ENCODE data around the gene C19orf25. TPM values are rescaled to one million over a fixed set of nuclear protein-coding genes. Genes with fewer than 3 reads are reported as not detected.

Gene C19orf25
- total RNA-seq, 2 donors from 2014 or later: 19.1 to 22.3 TPM

DNA sequence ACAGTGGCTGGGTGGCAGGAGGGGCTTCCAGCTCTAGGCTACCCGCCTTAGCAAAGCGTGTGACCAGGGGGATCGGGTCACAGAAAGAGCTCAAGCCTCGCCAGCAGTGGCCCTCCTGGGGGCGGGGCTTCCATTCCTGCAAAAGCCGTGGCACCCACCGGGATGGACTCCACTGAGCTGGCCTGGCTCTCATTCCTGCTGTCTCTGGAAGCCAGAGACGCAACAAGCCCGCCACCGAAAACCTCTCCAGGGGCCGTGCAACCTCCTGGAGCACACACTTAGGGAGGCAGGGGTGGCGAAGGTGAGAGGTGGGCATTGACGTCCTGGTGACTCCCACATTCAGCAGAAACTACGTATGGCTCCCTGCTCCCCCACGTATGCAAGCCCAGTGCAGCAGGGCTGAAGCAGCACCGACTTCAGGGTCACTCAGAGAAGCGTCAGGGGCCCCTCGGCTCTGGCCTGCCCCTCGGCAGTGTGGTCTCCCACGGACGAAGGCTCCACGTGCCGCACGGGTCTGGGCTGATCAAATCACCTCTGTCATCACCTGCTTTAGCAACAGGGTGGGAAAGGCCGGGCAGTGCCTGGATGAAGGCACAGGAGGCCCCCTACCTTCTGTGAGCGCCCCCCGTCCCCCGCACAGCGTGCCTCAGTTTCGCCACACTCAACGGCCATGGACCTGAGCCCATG is 3.1 kb downstream of the C19orf25 start:
- no peaks in the 10 kb centered on the region for H3K9me3 ChIP-seq
- H3K27me3 ChIP-seq: peaks cover 12 to 14% of the 10 kb centered on the region in 2 donors
- peaks cover 2 to 40% of the 10 kb centered on the region in 2 donors for H3K4me1 ChIP-seq
- H3K4me3 ChIP-seq: no peak overlapping the region
- no peak for DNase-seq (ENCODE audit: low spot score)
- H3K36me3 ChIP-seq: no peaks in the 10 kb centered on the region
- no peak overlapping the region for H3K27ac ChIP-seq
- TF ChIP-seq, protein P1, sequence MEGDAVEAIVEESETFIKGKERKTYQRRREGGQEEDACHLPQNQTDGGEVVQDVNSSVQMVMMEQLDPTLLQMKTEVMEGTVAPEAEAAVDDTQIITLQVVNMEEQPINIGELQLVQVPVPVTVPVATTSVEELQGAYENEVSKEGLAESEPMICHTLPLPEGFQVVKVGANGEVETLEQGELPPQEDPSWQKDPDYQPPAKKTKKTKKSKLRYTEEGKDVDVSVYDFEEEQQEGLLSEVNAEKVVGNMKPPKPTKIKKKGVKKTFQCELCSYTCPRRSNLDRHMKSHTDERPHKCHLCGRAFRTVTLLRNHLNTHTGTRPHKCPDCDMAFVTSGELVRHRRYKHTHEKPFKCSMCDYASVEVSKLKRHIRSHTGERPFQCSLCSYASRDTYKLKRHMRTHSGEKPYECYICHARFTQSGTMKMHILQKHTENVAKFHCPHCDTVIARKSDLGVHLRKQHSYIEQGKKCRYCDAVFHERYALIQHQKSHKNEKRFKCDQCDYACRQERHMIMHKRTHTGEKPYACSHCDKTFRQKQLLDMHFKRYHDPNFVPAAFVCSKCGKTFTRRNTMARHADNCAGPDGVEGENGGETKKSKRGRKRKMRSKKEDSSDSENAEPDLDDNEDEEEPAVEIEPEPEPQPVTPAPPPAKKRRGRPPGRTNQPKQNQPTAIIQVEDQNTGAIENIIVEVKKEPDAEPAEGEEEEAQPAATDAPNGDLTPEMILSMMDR (IDR thresholded peaks at IDR 0.05): no peak

DNA sequence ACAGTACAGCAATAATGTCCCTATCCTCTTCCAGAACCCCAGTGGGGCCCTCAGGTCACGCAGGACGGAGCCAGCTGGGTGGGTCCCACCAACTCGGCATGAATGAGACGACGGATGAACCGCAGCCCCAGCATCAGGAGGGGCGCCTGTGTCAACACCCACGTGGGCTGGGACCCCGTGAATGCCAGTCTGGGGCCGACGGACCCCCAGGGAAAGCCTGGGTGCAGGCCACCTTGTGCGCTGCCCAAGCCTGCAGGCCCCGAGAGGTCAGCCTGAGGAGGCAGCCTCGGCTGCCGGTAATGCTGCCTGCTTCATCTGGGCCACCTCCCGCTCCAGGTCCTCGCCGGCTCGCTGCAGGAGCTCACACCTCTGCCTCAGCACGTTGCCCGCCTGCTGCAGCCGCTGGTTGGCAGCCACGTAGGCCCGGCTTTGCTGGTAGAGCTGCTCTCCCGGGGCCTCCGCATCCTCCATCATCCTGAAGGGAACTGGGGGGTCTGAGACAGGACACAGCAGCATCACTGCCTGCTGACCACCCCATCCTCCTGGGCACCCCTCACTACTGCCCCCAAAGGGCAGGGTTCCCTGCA is 4.2 kb downstream of the C19orf25 start:
- H3K27ac ChIP-seq: no peak overlapping the region
- peaks cover 2 to 50% of the 10 kb centered on the region in 2 donors for H3K4me1 ChIP-seq
- no peaks in the 10 kb centered on the region for H3K36me3 ChIP-seq
- no peak for DNase-seq (ENCODE audit: low spot score)
- no peak overlapping the region for H3K4me3 ChIP-seq
- peaks cover 12 to 22% of the 10 kb centered on the region in 2 donors for H3K27me3 ChIP-seq
- TF ChIP-seq, protein P1 (IDR thresholded peaks at IDR 0.05): no peak
- no peaks in the 10 kb centered on the region for H3K9me3 ChIP-seq

DNA sequence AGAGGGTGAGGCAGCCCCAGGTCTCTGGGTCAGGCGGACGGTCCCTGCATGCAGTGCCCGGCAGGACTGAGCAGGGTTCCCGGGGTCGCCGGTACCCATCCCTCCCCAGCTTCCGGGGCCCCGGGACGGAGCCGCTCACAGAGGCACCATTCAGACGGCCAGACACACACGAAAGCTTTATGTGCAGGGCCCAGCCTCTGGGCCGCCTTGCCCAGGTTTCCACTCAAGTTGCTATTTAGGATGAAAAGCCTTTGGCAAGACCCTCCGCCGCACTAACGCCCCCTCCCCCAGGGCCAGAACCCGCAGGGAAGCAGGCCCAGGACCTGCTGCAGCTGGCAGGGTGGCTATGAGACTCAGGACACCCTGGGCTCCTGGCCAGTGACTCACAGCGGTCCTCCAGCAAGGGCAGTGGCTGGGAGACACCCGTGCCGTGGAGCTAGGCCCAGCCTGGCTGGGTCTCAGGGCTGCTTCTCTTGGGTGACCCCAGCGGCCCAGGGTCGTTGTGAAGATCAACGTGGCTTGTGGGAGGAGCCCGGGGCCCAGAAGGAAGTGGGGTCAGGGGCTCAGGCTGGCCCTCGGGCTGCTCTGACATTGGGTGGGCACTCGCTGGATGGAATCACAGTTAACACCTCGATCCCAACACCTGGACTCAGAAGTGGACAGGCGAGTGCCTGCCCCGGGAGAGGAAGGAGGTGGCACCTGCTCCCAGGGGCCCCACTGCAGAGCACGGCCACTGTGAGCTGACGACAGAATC is 4.8 kb downstream of the C19orf25 start:
- Histone ChIP-seq H3K4me3 (no peak overlapping the region), H3K27me3 (peaks cover 12 to 25% of the 10 kb centered on the region in 2 donors), H3K9me3 (no peaks in the 10 kb centered on the region), H3K36me3 (no peaks in the 10 kb centered on the region), H3K27ac (no peak overlapping the region), H3K4me1 (peaks cover 2 to 54% of the 10 kb centered on the region in 2 donors)
- TF ChIP-seq, protein P1 (IDR thresholded peaks at IDR 0.05): no peak
- DNase-seq (ENCODE audit: low spot score): no peak

DNA sequence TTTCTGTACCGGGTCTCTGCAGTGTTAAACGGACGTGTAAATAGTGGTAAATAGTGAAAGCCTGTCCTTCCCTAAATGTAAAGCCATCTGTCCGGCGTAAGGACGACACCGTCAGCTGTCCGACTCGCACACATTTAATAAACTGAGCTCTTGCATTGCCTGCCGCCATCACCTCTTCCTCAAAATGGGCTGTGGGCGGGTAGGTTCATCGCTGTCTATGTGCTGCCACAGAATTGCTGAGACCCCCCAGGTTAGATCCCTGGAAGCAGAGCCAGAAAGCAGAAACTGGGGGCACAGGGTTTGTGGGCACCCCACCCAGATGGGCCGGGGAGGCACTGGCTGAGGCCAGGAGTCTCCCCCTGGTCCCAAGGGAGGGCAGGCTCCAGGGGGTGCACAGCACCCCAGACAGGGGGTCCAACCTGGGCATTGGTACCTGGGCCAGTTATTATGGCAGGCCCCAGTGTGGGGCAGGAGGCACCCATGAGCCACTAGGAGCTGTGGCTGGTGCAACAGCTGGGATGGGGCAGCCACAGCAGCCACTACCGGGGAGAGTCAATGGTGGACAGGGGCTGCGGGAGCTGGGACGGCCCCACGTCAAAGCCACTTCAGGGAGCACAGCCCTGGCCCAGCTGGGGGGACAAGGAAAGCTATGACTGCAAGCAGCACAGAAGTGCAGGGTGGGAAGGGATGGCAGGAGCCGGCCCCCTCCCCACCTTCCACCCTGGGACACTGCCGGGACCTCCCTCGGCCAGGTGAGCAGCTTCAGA is 5.7 kb downstream of the C19orf25 start:
- no peaks in the 10 kb centered on the region for H3K36me3 ChIP-seq
- no peak overlapping the region for H3K27ac ChIP-seq
- H3K27me3 ChIP-seq: peaks cover 16 to 32% of the 10 kb centered on the region in 2 donors
- no peaks in the 10 kb centered on the region for H3K9me3 ChIP-seq
- no peak for DNase-seq (ENCODE audit: low spot score)
- TF ChIP-seq, protein P1 (IDR thresholded peaks at IDR 0.05): no peak
- no peak overlapping the region for H3K4me3 ChIP-seq
- H3K4me1 ChIP-seq: peaks cover 2 to 57% of the 10 kb centered on the region in 2 donors

DNA sequence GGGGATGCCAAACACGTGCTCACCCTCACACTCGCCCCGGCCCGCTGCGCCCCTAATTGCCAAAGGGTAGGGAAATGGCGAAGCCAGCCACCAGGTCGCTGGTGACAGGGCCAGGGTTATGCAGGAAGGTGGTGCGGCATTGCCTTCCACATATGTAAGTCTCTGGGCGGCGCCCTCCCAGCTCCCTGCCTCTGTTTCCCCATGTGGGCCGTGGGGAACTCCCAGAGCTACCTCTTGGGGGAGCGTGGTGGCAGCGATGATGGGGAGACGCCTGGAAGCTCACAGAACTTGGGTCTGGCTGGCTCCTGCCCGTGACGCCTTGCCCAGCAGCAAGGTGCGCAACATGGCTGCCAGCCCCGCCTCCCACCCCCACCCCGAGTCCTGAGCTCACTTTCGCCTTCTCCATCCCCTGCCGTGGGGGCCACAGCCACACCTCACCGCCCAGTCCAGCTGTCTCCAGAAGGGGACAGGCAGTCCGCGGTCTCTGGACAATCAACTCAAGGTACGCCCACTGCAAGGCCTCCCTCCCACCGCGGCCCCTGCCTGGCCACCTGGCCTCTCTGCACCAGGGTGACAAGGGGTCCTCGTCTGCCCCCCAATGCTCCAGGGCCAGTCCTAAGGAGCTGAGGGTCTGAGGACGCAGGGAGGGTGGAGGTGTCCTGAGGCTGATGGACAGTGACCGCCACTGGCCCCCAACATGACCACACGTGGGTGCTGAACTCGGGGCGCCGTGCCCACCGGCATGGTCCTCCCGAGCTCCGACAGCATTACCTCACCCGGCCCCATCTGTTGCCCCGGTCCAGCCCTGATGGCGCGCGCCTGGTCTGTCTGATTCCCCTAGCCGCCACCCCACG is 6.6 kb downstream of the C19orf25 start:
- Histone ChIP-seq H3K9me3 (no peaks in the 10 kb centered on the region), H3K4me1 (peaks cover 0 to 57% of the 10 kb centered on the region in 2 donors), H3K4me3 (no peak overlapping the region), H3K36me3 (no peaks in the 10 kb centered on the region), H3K27ac (no peak overlapping the region), H3K27me3 (peaks cover 22 to 40% of the 10 kb centered on the region in 2 donors)
- DNase-seq (ENCODE audit: low spot score): no peak
- TF ChIP-seq, protein P1 (IDR thresholded peaks at IDR 0.05): no peak
